Measurements from ENCODE around the gene MED25.

MED25 gene

DNA sequence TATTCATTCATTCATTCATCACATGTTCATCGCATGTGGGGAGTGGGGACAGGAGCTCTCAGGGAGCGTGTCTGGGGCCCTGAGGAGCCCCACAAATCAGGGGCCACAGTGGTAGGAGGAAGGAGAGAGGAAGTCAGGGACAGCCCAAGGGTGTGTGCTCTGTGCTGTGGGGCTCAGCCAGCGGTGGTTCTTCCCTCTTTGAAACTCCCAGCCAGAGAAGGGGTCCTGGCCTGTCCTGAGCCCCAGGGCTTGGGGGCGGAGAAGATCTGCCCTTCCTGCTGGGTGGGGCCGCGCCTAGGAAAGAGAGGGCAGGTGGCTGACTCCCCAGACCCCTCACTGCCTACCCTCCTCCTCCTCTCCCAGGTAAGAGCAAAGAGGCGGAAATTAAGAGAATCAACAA lies 36.7 kb upstream of the MED25 start:
- TF ChIP-seq, protein P1, sequence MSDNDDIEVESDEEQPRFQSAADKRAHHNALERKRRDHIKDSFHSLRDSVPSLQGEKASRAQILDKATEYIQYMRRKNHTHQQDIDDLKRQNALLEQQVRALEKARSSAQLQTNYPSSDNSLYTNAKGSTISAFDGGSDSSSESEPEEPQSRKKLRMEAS (IDR thresholded peaks at IDR 0.05; ENCODE audit: low read depth, low read length) = no peak
- TF ChIP-seq MYC (IDR thresholded peaks at IDR 0.05; ENCODE audit: low read depth, low read length) (no peak), POLR2A (IDR thresholded peaks at IDR 0.05; ENCODE audit: extremely low read depth, insufficient read length) (no peak)
- TF ChIP-seq, protein P2, sequence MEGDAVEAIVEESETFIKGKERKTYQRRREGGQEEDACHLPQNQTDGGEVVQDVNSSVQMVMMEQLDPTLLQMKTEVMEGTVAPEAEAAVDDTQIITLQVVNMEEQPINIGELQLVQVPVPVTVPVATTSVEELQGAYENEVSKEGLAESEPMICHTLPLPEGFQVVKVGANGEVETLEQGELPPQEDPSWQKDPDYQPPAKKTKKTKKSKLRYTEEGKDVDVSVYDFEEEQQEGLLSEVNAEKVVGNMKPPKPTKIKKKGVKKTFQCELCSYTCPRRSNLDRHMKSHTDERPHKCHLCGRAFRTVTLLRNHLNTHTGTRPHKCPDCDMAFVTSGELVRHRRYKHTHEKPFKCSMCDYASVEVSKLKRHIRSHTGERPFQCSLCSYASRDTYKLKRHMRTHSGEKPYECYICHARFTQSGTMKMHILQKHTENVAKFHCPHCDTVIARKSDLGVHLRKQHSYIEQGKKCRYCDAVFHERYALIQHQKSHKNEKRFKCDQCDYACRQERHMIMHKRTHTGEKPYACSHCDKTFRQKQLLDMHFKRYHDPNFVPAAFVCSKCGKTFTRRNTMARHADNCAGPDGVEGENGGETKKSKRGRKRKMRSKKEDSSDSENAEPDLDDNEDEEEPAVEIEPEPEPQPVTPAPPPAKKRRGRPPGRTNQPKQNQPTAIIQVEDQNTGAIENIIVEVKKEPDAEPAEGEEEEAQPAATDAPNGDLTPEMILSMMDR (IDR thresholded peaks at IDR 0.05; ENCODE audit: low read depth, low read length) = no peak
- DNase-seq (ENCODE audit: low read depth) = no peak
- no peak overlapping the region for H3K4me3 ChIP-seq (ENCODE audit: low read depth, low read length)

DNA sequence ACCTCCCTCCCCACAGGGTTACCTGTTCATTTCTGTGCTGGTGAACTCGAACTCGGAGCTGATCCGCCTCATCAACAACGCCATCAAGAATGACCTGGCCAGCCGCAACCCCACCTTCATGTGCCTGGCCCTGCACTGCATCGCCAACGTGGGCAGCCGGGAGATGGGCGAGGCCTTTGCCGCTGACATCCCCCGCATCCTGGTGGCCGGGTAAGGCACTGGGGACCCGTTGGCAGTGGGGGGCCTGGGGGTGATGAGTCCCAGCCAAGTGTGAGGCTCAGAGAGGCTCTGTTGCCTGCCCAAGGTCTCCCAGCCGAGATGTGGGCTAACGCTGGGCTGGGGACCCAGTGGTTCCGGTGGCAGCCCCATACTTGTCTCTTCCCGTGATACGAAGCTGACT lies 35.6 kb upstream of the MED25 start:
- no peak overlapping the region for H3K4me3 ChIP-seq (ENCODE audit: low read depth, low read length)
- TF ChIP-seq, protein P2 (IDR thresholded peaks at IDR 0.05; ENCODE audit: low read depth, low read length) = no peak
- TF ChIP-seq, protein P1 (IDR thresholded peaks at IDR 0.05; ENCODE audit: low read depth, low read length) = no peak
- no peak for TF ChIP-seq MYC (IDR thresholded peaks at IDR 0.05; ENCODE audit: low read depth, low read length)
- no peak for TF ChIP-seq POLR2A (IDR thresholded peaks at IDR 0.05; ENCODE audit: extremely low read depth, insufficient read length)
- DNase-seq (ENCODE audit: low read depth) = no peak

DNA sequence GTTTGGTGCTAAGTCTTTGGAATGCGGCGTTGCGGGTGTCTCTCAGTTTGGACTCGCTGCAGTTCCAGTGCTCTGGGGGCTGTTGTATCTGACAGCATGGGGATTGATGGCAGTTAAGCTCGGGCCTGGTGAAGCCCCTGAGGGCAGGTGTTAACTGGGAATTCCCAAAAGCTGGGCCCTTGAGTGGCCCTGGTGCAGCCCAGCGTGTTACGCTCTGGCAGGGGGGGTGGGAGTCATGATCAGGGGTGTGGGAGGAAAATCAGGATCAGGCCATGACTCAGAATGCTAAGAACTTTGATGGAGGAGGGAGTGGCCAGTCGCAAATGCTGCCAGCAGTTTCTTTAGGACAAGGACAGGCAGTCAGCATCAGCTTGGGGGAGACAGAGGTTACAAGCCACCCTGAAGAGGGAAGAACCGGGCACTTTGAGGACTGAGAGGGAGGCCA lies 31.7 kb upstream of the MED25 start:
- DNase-seq (ENCODE audit: low read depth) = no peak
- TF ChIP-seq, protein P1 (IDR thresholded peaks at IDR 0.05; ENCODE audit: low read depth, low read length) = no peak
- TF ChIP-seq, protein P2 (IDR thresholded peaks at IDR 0.05; ENCODE audit: low read depth, low read length) = no peak
- TF ChIP-seq MYC (IDR thresholded peaks at IDR 0.05; ENCODE audit: low read depth, low read length) (no peak), POLR2A (IDR thresholded peaks at IDR 0.05; ENCODE audit: extremely low read depth, insufficient read length) (no peak)
- H3K4me3 ChIP-seq (ENCODE audit: low read depth, low read length) = no peak overlapping the region

DNA sequence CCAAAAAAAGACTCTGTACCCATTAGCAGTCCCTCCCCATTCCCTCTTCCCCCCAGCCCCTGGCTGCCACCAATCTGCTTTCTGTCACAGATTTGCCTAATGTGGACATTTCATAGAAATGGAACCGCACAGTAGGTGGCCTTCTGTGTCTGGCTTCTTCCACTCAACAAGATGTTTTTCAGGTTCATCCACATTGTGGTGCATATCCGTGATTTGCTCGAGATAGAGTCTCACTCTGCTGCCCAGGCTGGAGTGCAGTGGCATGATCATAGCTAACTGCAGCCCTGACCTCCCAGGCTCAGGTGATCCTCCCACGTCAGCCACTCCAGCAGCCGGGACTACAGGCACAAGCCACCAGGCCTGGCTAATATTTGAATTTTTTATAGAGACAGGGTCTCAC lies 30.3 kb upstream of the MED25 start:
- no peak for TF ChIP-seq POLR2A (IDR thresholded peaks at IDR 0.05; ENCODE audit: extremely low read depth, insufficient read length)
- TF ChIP-seq, protein P2 (IDR thresholded peaks at IDR 0.05; ENCODE audit: low read depth, low read length) = no peak
- TF ChIP-seq, protein P1 (IDR thresholded peaks at IDR 0.05; ENCODE audit: low read depth, low read length) = no peak
- no peak for TF ChIP-seq MYC (IDR thresholded peaks at IDR 0.05; ENCODE audit: low read depth, low read length)
- no peak for DNase-seq (ENCODE audit: low read depth)
- H3K4me3 ChIP-seq (ENCODE audit: low read depth, low read length) = no peak overlapping the region

DNA sequence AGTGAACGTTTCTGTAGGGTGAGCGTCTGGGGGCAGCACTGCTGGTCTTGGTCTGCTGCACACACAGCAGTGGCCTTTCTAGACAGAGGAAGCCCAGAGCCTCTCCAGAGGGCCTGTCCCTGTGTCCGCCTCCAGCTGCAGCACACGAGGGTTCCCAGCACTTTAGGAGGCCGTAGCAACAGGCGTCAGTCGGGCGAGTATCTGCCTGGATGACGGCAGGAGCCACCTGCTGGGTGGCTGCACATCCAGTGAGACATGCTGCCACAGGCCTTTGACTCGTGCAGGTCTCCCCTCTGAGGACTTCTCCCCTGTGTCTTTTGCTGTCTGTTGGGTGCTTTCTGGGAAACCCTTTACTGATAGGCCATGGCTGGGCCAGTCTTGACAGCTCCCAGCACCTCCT lies 29.2 kb upstream of the MED25 start:
- no peak overlapping the region for H3K4me3 ChIP-seq (ENCODE audit: low read depth, low read length)
- no peak for DNase-seq (ENCODE audit: low read depth)
- TF ChIP-seq, protein P1 (IDR thresholded peaks at IDR 0.05; ENCODE audit: low read depth, low read length) = no peak
- TF ChIP-seq POLR2A (IDR thresholded peaks at IDR 0.05; ENCODE audit: extremely low read depth, insufficient read length) (no peak), MYC (IDR thresholded peaks at IDR 0.05; ENCODE audit: low read depth, low read length) (no peak)
- TF ChIP-seq, protein P2 (IDR thresholded peaks at IDR 0.05; ENCODE audit: low read depth, low read length) = no peak
